Prostate gland (tissue), 2 donors: ENCODE measurements around the gene MPST. TPM values are rescaled to one million over a fixed set of nuclear protein-coding genes. Genes with fewer than 3 reads are reported as not detected.

Experiments
- DNase-seq: peaks from one replicate; pipeline ENCODE4 v3.0.0-alpha.2; 2019; ENCODE audit warnings: low spot score
- H3K27ac ChIP-seq, 2 donors: fragments of 200-600 bp; sonication (generic); 2 replicates each; pipeline ENCODE4 v1.5.1; 2017 to 2019
- H3K27me3 ChIP-seq: fragments of 200-600 bp; sonication (generic); replicated peaks from 2 replicates; pipeline ENCODE4 v1.5.1; 2019; ENCODE audit not compliant: insufficient read depth
- H3K36me3 ChIP-seq, 2 donors: fragments of 200-600 bp; sonication (generic); 1 replicate in 1 of 2; 2 replicates in 1 of 2; pipeline versions ENCODE4 v1.5.1 to v1.8.1; 2017 to 2019
- H3K4me1 ChIP-seq: fragments of 200-600 bp; sonication (generic); replicated peaks from 2 replicates; pipeline ENCODE4 v1.5.1; 2019
- H3K4me3 ChIP-seq, 2 donors: fragments of 200-600 bp; sonication (generic); 2 replicates each; pipeline ENCODE4 v1.5.1; 2017 to 2019
- H3K9me3 ChIP-seq: fragments of 200-600 bp; sonication (generic); 2 replicates; pipeline ENCODE4 v1.5.1; 2017
- POLR2A ChIP-seq: fragments of 450-650 bp; IDR thresholded peaks from one replicate; pipeline ENCODE4 v1.6.1; 2016; ENCODE audit warnings: antibody characterized with exemption, mild to moderate bottlenecking
- POLR2AphosphoS5 ChIP-seq: sonication (generic); formaldehyde crosslinking; IDR thresholded peaks from one replicate; pipeline ENCODE4 v1.6.1; 2017; ENCODE audit warnings: antibody characterized with exemption
- WGBS: methylation state at CpG from one replicate; pipeline ENCODE4 v1.1.5; 2018; 5-methylcytosine and 5-hydroxymethylcytosine counted together
- intact Hi-C: fragments of 100-400 bp; cut with DNase I; formaldehyde crosslinking; loops from one replicate; pipeline ENCODE4 v1.14.2; 2022
- total RNA-seq, 2 donors: library from RNA; depleted of rRNA; stranded (reverse); fragments of >200 nt; gene quantifications; one replicate each; pipeline ENCODE4 v1.1.0, GENCODE V29; 2016
- TF ChIP-seq, protein P1 (sequence below), 4 experiments: fragments of 200-600 bp in 2 of 4; fragments of 450-650 bp in 2 of 4; sonication (generic) in 2 of 4; IDR thresholded peaks; 1 replicate in 3 of 4; 2 replicates in 1 of 4; pipeline ENCODE4 v1.5.1; 2016 to 2019; ENCODE audit warnings: antibody characterized with exemption in 4 of 4, mild to moderate bottlenecking in 2 of 4, moderate library complexity in 2 of 4

The MPST gene
- total RNA-seq, 2 donors from 2014 or later, result 136 to 192 TPM

DNA sequence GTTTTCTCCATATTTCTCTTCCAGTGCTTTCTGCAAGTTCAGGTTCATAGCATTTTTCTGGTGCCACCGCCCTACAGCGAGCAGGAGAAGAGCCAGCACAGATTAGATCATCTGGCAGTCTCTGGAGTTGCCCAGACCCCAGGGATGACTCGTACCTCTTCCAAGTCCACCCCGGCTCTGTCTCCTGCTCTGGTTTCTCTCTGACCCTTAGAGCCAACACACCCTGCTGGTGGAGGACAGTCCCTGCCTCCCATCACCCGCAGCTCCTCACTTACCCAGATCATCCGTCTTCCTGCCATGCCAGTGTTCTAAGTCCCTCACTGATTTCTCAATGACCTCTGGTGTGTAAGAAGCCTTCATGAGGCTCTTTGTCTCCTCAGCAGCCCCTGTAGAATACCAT, 28.3 kb upstream of the MPST start:
- DNase-seq, result no peak
- Histone ChIP-seq H3K27ac (no peak overlapping the region), H3K27me3 (no peaks in the 10 kb centered on the region)

DNA sequence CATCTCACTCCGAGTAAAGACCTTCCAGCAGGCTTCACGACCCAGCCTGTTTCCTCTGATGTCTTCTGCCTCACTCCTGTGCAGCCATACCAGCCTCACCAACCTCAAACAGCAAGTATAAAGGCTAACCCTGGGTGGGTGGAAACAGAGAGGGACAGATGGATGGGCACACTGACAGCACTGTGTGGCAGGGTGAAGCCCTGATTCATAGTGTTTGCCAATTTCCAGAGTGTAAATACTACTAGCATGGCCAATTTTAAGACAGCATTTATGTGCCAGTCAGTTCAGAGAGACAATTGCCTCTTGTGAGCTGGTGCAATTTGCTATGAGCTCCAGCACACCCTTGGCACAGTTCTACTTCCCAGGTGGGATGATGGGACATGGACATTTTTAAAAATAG, 21.8 kb upstream of the MPST start:
- no peak overlapping the region for H3K27ac ChIP-seq
- 72% methylated on average over 2 of the region's 2 CpGs for WGBS
- H3K36me3 ChIP-seq, result no peaks in the 10 kb centered on the region
- H3K4me1 ChIP-seq, result no peaks in the 10 kb centered on the region
- H3K9me3 ChIP-seq, result no peaks in the 10 kb centered on the region
- no peak overlapping the region for H3K4me3 ChIP-seq
- TF ChIP-seq POLR2AphosphoS5 (no peak), POLR2A (no peak)
- TF ChIP-seq, protein P1, sequence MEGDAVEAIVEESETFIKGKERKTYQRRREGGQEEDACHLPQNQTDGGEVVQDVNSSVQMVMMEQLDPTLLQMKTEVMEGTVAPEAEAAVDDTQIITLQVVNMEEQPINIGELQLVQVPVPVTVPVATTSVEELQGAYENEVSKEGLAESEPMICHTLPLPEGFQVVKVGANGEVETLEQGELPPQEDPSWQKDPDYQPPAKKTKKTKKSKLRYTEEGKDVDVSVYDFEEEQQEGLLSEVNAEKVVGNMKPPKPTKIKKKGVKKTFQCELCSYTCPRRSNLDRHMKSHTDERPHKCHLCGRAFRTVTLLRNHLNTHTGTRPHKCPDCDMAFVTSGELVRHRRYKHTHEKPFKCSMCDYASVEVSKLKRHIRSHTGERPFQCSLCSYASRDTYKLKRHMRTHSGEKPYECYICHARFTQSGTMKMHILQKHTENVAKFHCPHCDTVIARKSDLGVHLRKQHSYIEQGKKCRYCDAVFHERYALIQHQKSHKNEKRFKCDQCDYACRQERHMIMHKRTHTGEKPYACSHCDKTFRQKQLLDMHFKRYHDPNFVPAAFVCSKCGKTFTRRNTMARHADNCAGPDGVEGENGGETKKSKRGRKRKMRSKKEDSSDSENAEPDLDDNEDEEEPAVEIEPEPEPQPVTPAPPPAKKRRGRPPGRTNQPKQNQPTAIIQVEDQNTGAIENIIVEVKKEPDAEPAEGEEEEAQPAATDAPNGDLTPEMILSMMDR (IDR thresholded peaks at IDR 0.05), result no peak
- no peak for DNase-seq
- intact Hi-C loops, result no loop called here
- H3K27me3 ChIP-seq, result no peaks in the 10 kb centered on the region

More for the DNA sequence above, 28.3 kb upstream of the MPST start:
- TF ChIP-seq, protein P1 (IDR thresholded peaks at IDR 0.05), result no peak
- TF ChIP-seq POLR2AphosphoS5, result no peak
- no peak for TF ChIP-seq POLR2A
- H3K36me3 ChIP-seq, result no peaks in the 10 kb centered on the region
- H3K9me3 ChIP-seq, result no peaks in the 10 kb centered on the region
- no peaks in the 10 kb centered on the region for H3K4me1 ChIP-seq
- no peak overlapping the region for H3K4me3 ChIP-seq
- 63% methylated on average over 6 of the region's 6 CpGs for WGBS
- intact Hi-C loops, result no loop called here

DNA sequence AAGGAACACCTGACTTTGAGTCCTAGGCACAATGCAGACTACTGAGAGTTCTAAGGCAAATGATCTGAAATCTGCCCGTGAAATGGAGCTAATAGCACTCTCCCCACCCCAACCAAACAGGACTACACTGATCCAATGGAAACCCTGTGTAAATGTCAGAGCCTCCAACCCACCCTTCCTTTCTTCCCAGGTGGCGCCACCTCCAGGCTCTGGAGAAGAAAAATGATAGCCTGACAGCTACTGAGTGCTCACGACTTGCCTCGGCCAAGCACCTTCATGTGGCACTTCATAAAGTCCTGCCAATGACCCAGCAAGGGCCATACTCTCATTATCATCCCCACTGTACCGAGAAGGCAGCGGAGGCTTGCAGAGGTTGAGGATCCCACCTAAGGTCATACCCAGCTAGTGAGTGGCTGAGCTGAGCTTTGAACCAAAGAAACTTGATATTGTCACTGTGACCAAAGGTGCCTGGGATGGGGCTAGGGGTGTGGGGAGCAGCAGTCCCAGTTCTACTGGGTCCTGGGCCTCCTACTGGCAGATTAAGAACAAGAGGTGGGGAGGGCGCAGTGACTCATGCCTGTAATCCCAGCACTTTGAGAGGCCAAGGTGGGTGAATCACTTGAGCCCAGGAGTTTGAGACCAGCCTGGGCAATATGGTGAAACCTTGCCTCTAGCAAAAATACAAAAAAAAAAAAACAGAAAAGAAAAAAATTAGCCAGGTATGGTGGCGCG, 20.8 kb upstream of the MPST start:
- H3K4me3 ChIP-seq, result no peak overlapping the region
- no peak for DNase-seq
- H3K9me3 ChIP-seq, result no peaks in the 10 kb centered on the region
- intact Hi-C loops, result no loop called here
- H3K27me3 ChIP-seq, result no peaks in the 10 kb centered on the region
- 87% methylated on average over 9 of the region's 9 CpGs for WGBS
- H3K36me3 ChIP-seq, result no peaks in the 10 kb centered on the region
- H3K27ac ChIP-seq, result no peak overlapping the region
- no peak for TF ChIP-seq POLR2A
- no peaks in the 10 kb centered on the region for H3K4me1 ChIP-seq

DNA sequence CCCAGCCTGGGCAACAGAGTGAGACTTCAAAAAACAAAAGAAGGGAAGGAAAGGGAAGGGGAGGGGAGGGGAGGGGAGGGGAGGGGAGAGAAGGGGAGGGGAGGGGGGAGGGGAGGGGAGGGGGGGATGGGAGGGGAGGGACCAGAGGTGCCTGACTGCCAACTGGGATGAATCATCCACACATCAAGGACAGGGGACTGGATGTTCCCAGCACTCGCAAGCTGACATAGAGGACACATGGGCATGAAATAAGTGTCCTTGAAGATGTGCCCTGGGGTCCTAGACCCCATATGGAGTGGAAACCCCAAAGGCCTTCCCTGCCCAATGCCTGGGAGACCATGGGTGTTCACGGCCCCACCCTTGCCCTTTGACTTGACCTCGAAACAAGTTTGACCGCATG, 20.1 kb upstream of the MPST start:
- Histone ChIP-seq H3K4me1 (no peaks in the 10 kb centered on the region), H3K9me3 (no peaks in the 10 kb centered on the region), H3K36me3 (no peaks in the 10 kb centered on the region), H3K4me3 (no peak overlapping the region), H3K27ac (no peak overlapping the region), H3K27me3 (no peaks in the 10 kb centered on the region)
- TF ChIP-seq POLR2A, result no peak
- TF ChIP-seq, protein P1 (IDR thresholded peaks at IDR 0.05), result no peak
- TF ChIP-seq POLR2AphosphoS5, result no peak
- intact Hi-C loops, result no loop called here
- 78% methylated on average over 4 of the region's 4 CpGs for WGBS
- DNase-seq, result no peak

DNA sequence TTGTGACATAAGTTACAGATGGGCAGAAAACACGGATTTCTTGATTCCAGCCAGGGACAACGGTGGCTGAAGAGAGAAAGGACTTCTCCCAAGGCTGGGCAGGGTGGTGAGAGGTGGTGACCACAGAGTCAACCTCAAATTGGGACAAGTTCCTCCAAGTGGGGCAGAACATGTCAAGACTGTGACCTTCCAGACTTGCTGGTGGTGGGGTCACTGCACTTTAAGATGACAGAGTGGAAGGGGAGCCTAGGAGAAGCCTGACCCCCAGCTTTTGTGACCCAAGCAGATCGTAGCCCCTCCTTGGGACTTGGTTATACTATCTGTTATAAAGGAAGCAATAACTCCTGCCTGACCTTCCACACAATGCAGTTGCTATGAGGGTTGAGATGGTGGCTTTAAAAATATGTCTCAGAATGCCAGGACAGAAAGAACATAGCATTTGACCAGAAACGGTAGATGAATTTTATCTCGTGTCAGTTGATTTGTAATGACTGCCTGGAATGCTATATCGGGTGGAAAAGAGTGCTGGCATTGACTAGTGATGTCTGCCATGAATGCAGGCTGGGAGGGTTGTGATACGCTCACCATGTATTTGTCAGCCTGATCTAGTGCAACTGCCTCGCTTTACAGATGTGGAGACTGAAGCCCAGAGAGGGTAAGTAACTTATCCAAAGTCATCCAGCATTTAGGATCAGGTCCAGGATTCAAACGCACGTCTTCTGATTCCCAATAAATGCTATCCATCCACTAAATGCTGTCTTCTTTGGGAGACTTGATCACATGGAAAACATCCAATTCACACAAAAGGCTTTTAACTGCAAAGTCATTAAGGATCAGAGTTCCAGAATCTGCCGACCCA, 18.6 kb upstream of the MPST start:
- no peak overlapping the region for H3K27ac ChIP-seq
- no peak for DNase-seq
- no peaks in the 10 kb centered on the region for H3K36me3 ChIP-seq
- H3K27me3 ChIP-seq, result no peaks in the 10 kb centered on the region
- no peaks in the 10 kb centered on the region for H3K4me1 ChIP-seq
- no peaks in the 10 kb centered on the region for H3K9me3 ChIP-seq
- H3K4me3 ChIP-seq, result no peak overlapping the region
- 72% methylated on average over 11 of the region's 11 CpGs for WGBS
- intact Hi-C loops, result no loop called here
- TF ChIP-seq, protein P1 (IDR thresholded peaks at IDR 0.05), result no peak
- TF ChIP-seq POLR2AphosphoS5 (no peak), POLR2A (no peak)
